Fibroblast of lung (primary cell): ENCODE measurements around the gene ERVMER34-1. TPM values are rescaled to one million over a fixed set of nuclear protein-coding genes. Genes with fewer than 3 reads are reported as not detected.
A peak's percentile ranks its signal among the peaks of the same experiment; 100 is the strongest.

Source experiments
- DNase-seq, 2 donors: peaks; one replicate each; pipeline versions ENCODE4 v3.0.0 to v3.0.0-alpha.2; 2010; ENCODE audit warnings: low read depth in 2 of 2
- H2AFZ ChIP-seq: 2 replicates; pipeline ENCODE4 v1.5.1; 2012; ENCODE audit warnings: low read length, control low read depth, inconsistent platforms
- H3K27ac ChIP-seq: 2 replicates; pipeline ENCODE4 v1.5.1; 2011; ENCODE audit warnings: low read length, control low read depth; ENCODE audit not compliant: insufficient read depth
- H3K27me3 ChIP-seq: 2 replicates; pipeline ENCODE4 v1.5.1; 2011; ENCODE audit warnings: mild to moderate bottlenecking, low read length; ENCODE audit not compliant: control insufficient read depth, insufficient read depth
- H3K36me3 ChIP-seq: 2 replicates; pipeline ENCODE4 v1.5.1; 2011; ENCODE audit warnings: low read length; ENCODE audit not compliant: control insufficient read depth, insufficient read depth
- H3K4me1 ChIP-seq: 2 replicates; pipeline ENCODE4 v1.5.1; 2011; ENCODE audit warnings: low read length; ENCODE audit not compliant: control insufficient read depth, insufficient read depth; ENCODE audit errors: extremely low read depth
- H3K4me2 ChIP-seq: 2 replicates; pipeline ENCODE4 v1.5.1; 2011; ENCODE audit warnings: low read length, control low read depth; ENCODE audit not compliant: insufficient read depth; ENCODE audit errors: extremely low read depth
- H3K4me3 ChIP-seq, 4 experiments: fragments of 200-600 bp in 1 of 4; sonication (generic) in 1 of 4; replicated peaks in 1 of 4; 2 replicates each; pipeline ENCODE4 v1.5.1; 2011 to 2016; ENCODE audit warnings: low read length in 4 of 4, low read depth in 3 of 4, mild to moderate bottlenecking in 3 of 4, control low read depth in 2 of 4, inconsistent platforms in 1 of 4, mixed read lengths in 1 of 4; ENCODE audit not compliant: insufficient read depth in 1 of 4; ENCODE audit errors: control extremely low read depth in 1 of 4
- H3K79me2 ChIP-seq: 2 replicates; pipeline ENCODE4 v1.5.1; 2012; ENCODE audit warnings: mild to moderate bottlenecking, low read length, inconsistent platforms; ENCODE audit not compliant: control insufficient read depth, insufficient read depth
- H3K9ac ChIP-seq: 2 replicates; pipeline ENCODE4 v1.5.1; 2011; ENCODE audit warnings: mild to moderate bottlenecking, low read length, control low read depth; ENCODE audit not compliant: insufficient read depth
- H3K9me3 ChIP-seq: 2 replicates; pipeline ENCODE4 v1.5.1; 2012; ENCODE audit warnings: low read depth, low read length; ENCODE audit not compliant: control insufficient read depth, insufficient read depth
- H4K20me1 ChIP-seq: 2 replicates; pipeline ENCODE4 v1.5.1; 2011; ENCODE audit warnings: low read length; ENCODE audit not compliant: control insufficient read depth, insufficient read depth; ENCODE audit errors: extremely low read depth
- CTCF ChIP-seq, 2 donors: IDR thresholded peaks in 1 of 2; conservative IDR thresholded peaks in 1 of 2; 1 replicate in 1 of 2; 2 replicates in 1 of 2; pipeline ENCODE4 v1.5.1; 2011 to 2012; ENCODE audit warnings: low read length in 2 of 2, control low read depth in 1 of 2, inconsistent platforms in 1 of 2, low read depth in 1 of 2, mild to moderate bottlenecking in 1 of 2
- EZH2 ChIP-seq: IDR thresholded peaks from 2 replicates; pipeline ENCODE4 v1.5.1; 2012; ENCODE audit warnings: low read length, control low read depth, mild to moderate bottlenecking; ENCODE audit errors: missing control alignments
- polyA plus RNA-seq, 2 donors: library from polyadenylated mRNA; depleted of rRNA in 1 of 2; stranded (reverse) in 1 of 2; unstranded in 1 of 2; fragments of >200 nt; gene quantifications; 2 replicates each; pipeline ENCODE4 v1.2.1, GENCODE V29; 2011 to 2012; ENCODE audit warnings: missing spikeins in 1 of 2
- total RNA-seq: library from RNA; depleted of rRNA; stranded (reverse); fragments of >200 nt; gene quantifications from 2 replicates; pipeline ENCODE4 v1.2.1, GENCODE V29; 2014

ERVMER34-1 gene
- total and polyA plus RNA-seq, 2 donors (not counting 1 experiment from before 2014, with no cell fraction given) = under 0.01 to 0.54 TPM

- peaks cover 12% of the 10 kb centered on the region for H3K79me2 ChIP-seq
- H3K4me2 ChIP-seq = no peak overlapping the region
- H3K9ac ChIP-seq = no peak overlapping the region
- peaks cover 3% of the 10 kb centered on the region for H3K4me1 ChIP-seq
- no peak overlapping the region for H3K4me3 ChIP-seq
- no peak for DNase-seq
- no peaks in the 10 kb centered on the region for H3K27me3 ChIP-seq
- no peak overlapping the region for H2AFZ ChIP-seq
- no peak overlapping the region for H3K27ac ChIP-seq
- no peaks in the 10 kb centered on the region for H3K36me3 ChIP-seq
- TF ChIP-seq EZH2 (no peak), CTCF (conservative IDR thresholded peaks at IDR 0.05 in 1 of 2, IDR thresholded peaks at IDR 0.05 in 1 of 2; ENCODE audit: low read depth in 1 of 2, low read length in 2 of 2) (no peak)
- H4K20me1 ChIP-seq = no peaks in the 10 kb centered on the region
- no peaks in the 10 kb centered on the region for H3K9me3 ChIP-seq
Measured at GRCh38 chr4:52709155-52709554, 42.1 kb downstream of the ERVMER34-1 start.

GRCh38 chr4:52704661-52705060 is 46.6 kb downstream of the ERVMER34-1 start:
- Histone ChIP-seq H3K27me3 (no peaks in the 10 kb centered on the region), H3K36me3 (no peaks in the 10 kb centered on the region), H3K9me3 (no peaks in the 10 kb centered on the region), H2AFZ (no peak overlapping the region), H3K4me3 (no peak overlapping the region), H3K79me2 (no peaks in the 10 kb centered on the region), H3K4me2 (no peak overlapping the region), H3K4me1 (no peaks in the 10 kb centered on the region), H3K9ac (no peak overlapping the region), H4K20me1 (no peaks in the 10 kb centered on the region), H3K27ac (no peak overlapping the region)
- TF ChIP-seq EZH2 (no peak), CTCF (conservative IDR thresholded peaks at IDR 0.05 in 1 of 2, IDR thresholded peaks at IDR 0.05 in 1 of 2; ENCODE audit: low read depth in 1 of 2, low read length in 2 of 2) (no peak)
- DNase-seq = no peak

- peak in 1 of 2 donors; percentile 28 for DNase-seq
- H2AFZ ChIP-seq = no peak overlapping the region
- no peak overlapping the region for H3K4me3 ChIP-seq
- H3K4me1 ChIP-seq = no peaks in the 10 kb centered on the region
- no peaks in the 10 kb centered on the region for H3K9me3 ChIP-seq
- no peak overlapping the region for H3K27ac ChIP-seq
- no peak overlapping the region for H3K4me2 ChIP-seq
- no peaks in the 10 kb centered on the region for H3K36me3 ChIP-seq
- TF ChIP-seq CTCF (conservative IDR thresholded peaks at IDR 0.05 in 1 of 2, IDR thresholded peaks at IDR 0.05 in 1 of 2; ENCODE audit: low read depth in 1 of 2, low read length in 2 of 2) (no peak), EZH2 (no peak)
- H3K27me3 ChIP-seq = no peaks in the 10 kb centered on the region
- H3K79me2 ChIP-seq = no peaks in the 10 kb centered on the region
- H3K9ac ChIP-seq = no peak overlapping the region
- H4K20me1 ChIP-seq = no peaks in the 10 kb centered on the region
Measured at GRCh38 chr4:52704133-52704532, 47.1 kb downstream of the ERVMER34-1 start.
